ENCODE data around the gene SEC22C.
A peak's percentile ranks its signal among the peaks of the same experiment; 100 is the strongest.

Gene SEC22C

GRCh38 chr3:42504334-42505127 lies 77.2 kb downstream of the SEC22C start:
- no peak for TF ChIP-seq CTCF (IDR thresholded peaks at IDR 0.05; ENCODE audit: insufficient read depth, low read depth, low read length, missing control alignments)
- H3K4me3 ChIP-seq (ENCODE audit: low read depth, low read length): no peak overlapping the region
- DNase-seq (ENCODE audit: low read depth): no peak

- DNase-seq (ENCODE audit: low read depth): no peak
- no peak overlapping the region for H3K4me3 ChIP-seq (ENCODE audit: low read depth, low read length)
- no peak for TF ChIP-seq CTCF (IDR thresholded peaks at IDR 0.05; ENCODE audit: insufficient read depth, low read depth, low read length, missing control alignments)
Measured at GRCh38 chr3:42503957-42504333, 77.8 kb downstream of the SEC22C start.

- DNase-seq (ENCODE audit: low read depth): no peak
- no peak overlapping the region for H3K4me3 ChIP-seq (ENCODE audit: low read depth, low read length)
- TF ChIP-seq CTCF (IDR thresholded peaks at IDR 0.05; ENCODE audit: insufficient read depth, low read depth, low read length, missing control alignments): no peak
Measured at GRCh38 chr3:42503251-42503924, 78.4 kb downstream of the SEC22C start.

- peak within 1 kb of the TSS; percentile 65 for H3K4me3 ChIP-seq (ENCODE audit: low read depth, low read length)
- TF ChIP-seq CTCF (IDR thresholded peaks at IDR 0.05; ENCODE audit: insufficient read depth, low read depth, low read length, missing control alignments): no peak
- DNase-seq (ENCODE audit: low read depth): peak; percentile 83
Measured at GRCh38 chr3:42502429-42503250, 79.1 kb downstream of the SEC22C start, which contains the start of gene VIPR1. VIPR1 (plus strand) TSS chr3:42502643; CDS start chr3:42502736, 93 bp downstream.

GRCh38 chr3:42501681-42502428 lies 79.9 kb downstream of the SEC22C start:
- DNase-seq (ENCODE audit: low read depth): peak; percentile 46
- TF ChIP-seq CTCF (IDR thresholded peaks at IDR 0.05; ENCODE audit: insufficient read depth, low read depth, low read length, missing control alignments): peak; percentile 59
- peak overlapping the region; percentile 65 for H3K4me3 ChIP-seq (ENCODE audit: low read depth, low read length)

GRCh38 chr3:42501321-42501680 lies 80.5 kb downstream of the SEC22C start:
- no peak for DNase-seq (ENCODE audit: low read depth)
- no peak for TF ChIP-seq CTCF (IDR thresholded peaks at IDR 0.05; ENCODE audit: insufficient read depth, low read depth, low read length, missing control alignments)
- H3K4me3 ChIP-seq (ENCODE audit: low read depth, low read length): no peak overlapping the region; the same call in 1 of the 2 replicates
